Suppressor macrophage (primary cell): ENCODE data around the gene RAB43.

Experiments used
- DNase-seq, 4 experiments: peaks; one replicate each; pipeline ENCODE4 v3.0.0-alpha.2; 2020 to 2022

The RAB43 gene

GRCh38 chr3:129060276-129061022 lies 61.2 kb downstream of the RAB43 start, which contains the start of gene GP9:
GP9 (plus strand) TSS chr3:129060779; CDS start chr3:129061740, 961 bp downstream.
- peak in 1 of 4 experiments; percentile 17 for DNase-seq

GRCh38 chr3:129059311-129059958 lies 62.2 kb downstream of the RAB43 start:
- DNase-seq: no peak

GRCh38 chr3:129058441-129059200 lies 63.0 kb downstream of the RAB43 start:
- no peak for DNase-seq

GRCh38 chr3:129057249-129057648 lies 64.4 kb downstream of the RAB43 start:
- no peak for DNase-seq

- peak in 1 of 4 experiments; percentile 6 for DNase-seq
Observed at GRCh38 chr3:129056451-129057173, 65.0 kb downstream of the RAB43 start.

- no peak for DNase-seq
Observed at GRCh38 chr3:129054605-129055104, 66.9 kb downstream of the RAB43 start.

- DNase-seq: no peak
Observed at GRCh38 chr3:129052675-129053074, 68.9 kb downstream of the RAB43 start.

- DNase-seq: no peak
Observed at GRCh38 chr3:129051871-129052340, 69.7 kb downstream of the RAB43 start.

GRCh38 chr3:129050556-129051295 lies 70.9 kb downstream of the RAB43 start:
- no peak for DNase-seq

- DNase-seq: no peak
Observed at GRCh38 chr3:129047553-129047839, 74.1 kb downstream of the RAB43 start.

- no peak for DNase-seq
Observed at GRCh38 chr3:129046732-129047552, 74.7 kb downstream of the RAB43 start.

- DNase-seq: no peak
Observed at GRCh38 chr3:129046037-129046731, 75.4 kb downstream of the RAB43 start.

GRCh38 chr3:129045675-129046036 lies 75.9 kb downstream of the RAB43 start:
- DNase-seq: peak in 3 of 4 experiments; percentile 23 to 51 (median 40)

GRCh38 chr3:129040579-129041300 lies 80.9 kb downstream of the RAB43 start:
- no peak for DNase-seq

GRCh38 chr3:129040039-129040336 lies 81.6 kb downstream of the RAB43 start:
- no peak for DNase-seq

GRCh38 chr3:129039271-129040038 lies 82.1 kb downstream of the RAB43 start:
- peak in 1 of 4 experiments; percentile 31 for DNase-seq

- no peak for DNase-seq
Observed at GRCh38 chr3:129038121-129038855, 83.3 kb downstream of the RAB43 start.
